ENCODE measurements around the gene STXBP6.
A peak's percentile ranks its signal among the peaks of the same experiment; 100 is the strongest.

The STXBP6 gene

GRCh38 chr14:25050269-25051150 is 563 bp upstream of the STXBP6 start:
- no peak for DNase-seq

- DNase-seq: no peak
Measured at GRCh38 chr14:25049093-25049567, 817 bp downstream of the STXBP6 start.

GRCh38 chr14:25048170-25049016 is 1.6 kb downstream of the STXBP6 start:
- DNase-seq: no peak

- no peak for DNase-seq
Measured at GRCh38 chr14:25046301-25046943, 3.5 kb downstream of the STXBP6 start.

GRCh38 chr14:25044106-25044698 is 5.7 kb downstream of the STXBP6 start:
- no peak for DNase-seq

- no peak for DNase-seq
Measured at GRCh38 chr14:25042362-25043299, 7.3 kb downstream of the STXBP6 start.

GRCh38 chr14:25041898-25042297 is 8.0 kb downstream of the STXBP6 start:
- no peak for DNase-seq

GRCh38 chr14:25041484-25041883 is 8.5 kb downstream of the STXBP6 start:
- no peak for DNase-seq

- DNase-seq: no peak
Measured at GRCh38 chr14:25039933-25040332, 10.0 kb downstream of the STXBP6 start.

- DNase-seq: no peak
Measured at GRCh38 chr14:25038044-25038668, 11.8 kb downstream of the STXBP6 start.

- DNase-seq: no peak
Measured at GRCh38 chr14:25037032-25037431, 12.9 kb downstream of the STXBP6 start.

GRCh38 chr14:25034803-25035681 is 14.9 kb downstream of the STXBP6 start:
- no peak for DNase-seq

- DNase-seq: no peak
Measured at GRCh38 chr14:25033358-25033757, 16.6 kb downstream of the STXBP6 start.

- peak; percentile 7 for DNase-seq
Measured at GRCh38 chr14:25032092-25032784, 17.7 kb downstream of the STXBP6 start.

GRCh38 chr14:25026476-25027137 is 23.3 kb downstream of the STXBP6 start:
- DNase-seq: no peak

GRCh38 chr14:25019892-25020291 is 30.1 kb downstream of the STXBP6 start:
- DNase-seq: no peak

GRCh38 chr14:25017562-25017961 is 32.4 kb downstream of the STXBP6 start:
- no peak for DNase-seq

- DNase-seq: no peak
Measured at GRCh38 chr14:25015761-25016160, 34.2 kb downstream of the STXBP6 start.

- DNase-seq: no peak
Measured at GRCh38 chr14:25014440-25014839, 35.5 kb downstream of the STXBP6 start.

All from CD4-positive, alpha-beta T cell treated with Interleukin-17A for 1 hour (primary cell).